ENCODE results near the gene EXOC7. TPM values are rescaled to one million over a fixed set of nuclear protein-coding genes. Genes with fewer than 3 reads are reported as not detected.

Gene EXOC7
- total RNA-seq, 2 experiments from 2014 or later: 43.5 to 46.6 TPM

GRCh38 chr17:76145231-76146052 is 41.9 kb upstream of the EXOC7 start:
- CTCF ChIA-PET: interaction anchor here (0.5 to 3.3 kb wide), 8 partner anchors 7 to 142 kb away, joined by 3 to 17 read pairs (median 4); no protein-coding TSS in a partner anchor
- DNase-seq: peak; percentile 79
- Mint-ChIP-seq H3K4me3 (peak overlapping the region; percentile 45), H3K4me1 (ENCODE audit: low read depth) (peaks cover 60% of the 10 kb centered on the region), H3K9me3 (no peaks in the 10 kb centered on the region), H3K27ac (peak overlapping the region; percentile 90), H3K27me3 (ENCODE audit: low read depth) (no peaks in the 10 kb centered on the region), H3K36me3 (ENCODE audit: low read depth) (peaks cover 23% of the 10 kb centered on the region)
- intact Hi-C loops (cut with micrococcal nuclease): loop anchor here (1.0 kb wide), 1 partner anchor 35 kb away; no protein-coding TSS in a partner anchor

GRCh38 chr17:76142585-76143041 is 39.0 kb upstream of the EXOC7 start:
- Mint-ChIP-seq H3K4me1 (ENCODE audit: low read depth) (peaks cover 63% of the 10 kb centered on the region), H3K36me3 (ENCODE audit: low read depth) (peaks cover 12% of the 10 kb centered on the region), H3K27me3 (ENCODE audit: low read depth) (peaks cover 2% of the 10 kb centered on the region), H3K27ac (peak overlapping the region; percentile 37), H3K9me3 (no peaks in the 10 kb centered on the region), H3K4me3 (peak overlapping the region; percentile 14)
- CTCF ChIA-PET: interaction anchor here (0.7 to 3.3 kb wide), 6 partner anchors 10 to 137 kb away, joined by 3 to 28 read pairs (median 6); no protein-coding TSS in a partner anchor
- no peak for DNase-seq
- intact Hi-C loops (cut with micrococcal nuclease): no loop called here

- Mint-ChIP-seq H3K9me3 (no peaks in the 10 kb centered on the region), H3K4me1 (ENCODE audit: low read depth) (peaks cover 61% of the 10 kb centered on the region)
- intact Hi-C loops (cut with micrococcal nuclease): no loop called here
Observed at GRCh38 chr17:76142039-76142584, 38.5 kb upstream of the EXOC7 start.

GRCh38 chr17:76141212-76142038 is 37.8 kb upstream of the EXOC7 start, which contains the start of gene FOXJ1:
FOXJ1 (minus strand) TSS chr17:76141245; CDS start chr17:76140395, 850 bp downstream.
- H3K4me1 Mint-ChIP-seq (ENCODE audit: low read depth): peaks cover 58% of the 10 kb centered on the region
- no peaks in the 10 kb centered on the region for H3K9me3 Mint-ChIP-seq
- peak; percentile 92 for DNase-seq
- peaks cover 2% of the 10 kb centered on the region for H3K27me3 Mint-ChIP-seq (ENCODE audit: low read depth)
- CTCF ChIA-PET: interaction anchor here (0.6 to 3.3 kb wide), 7 partner anchors 11 to 138 kb away, joined by 3 to 28 read pairs (median 6); no protein-coding TSS in a partner anchor
- H3K36me3 Mint-ChIP-seq (ENCODE audit: low read depth): peaks cover 4% of the 10 kb centered on the region
- no peak within 1 kb of the TSS for H3K27ac Mint-ChIP-seq
- intact Hi-C loops (cut with micrococcal nuclease): loop anchor here (1.0 to 2.0 kb wide), 2 partner anchors 39 to 131 kb away; no protein-coding TSS in a partner anchor
- H3K4me3 Mint-ChIP-seq: peak within 1 kb of the TSS; percentile 72

More at GRCh38 chr17:76142039-76142584, 38.5 kb upstream of the EXOC7 start:
- Mint-ChIP-seq H3K27me3 (ENCODE audit: low read depth) (peaks cover 2% of the 10 kb centered on the region), H3K27ac (no peak overlapping the region), H3K4me3 (peak overlapping the region; percentile 72), H3K36me3 (ENCODE audit: low read depth) (peaks cover 7% of the 10 kb centered on the region)
- no peak for DNase-seq
- CTCF ChIA-PET: interaction anchor here (0.9 to 3.3 kb wide), 6 partner anchors 10 to 138 kb away, joined by 3 to 28 read pairs (median 8); no protein-coding TSS in a partner anchor

GRCh38 chr17:76140661-76141211 is 37.1 kb upstream of the EXOC7 start:
- Mint-ChIP-seq H3K36me3 (ENCODE audit: low read depth) (peaks cover 3% of the 10 kb centered on the region), H3K9me3 (no peaks in the 10 kb centered on the region), H3K27me3 (ENCODE audit: low read depth) (peaks cover 2% of the 10 kb centered on the region), H3K4me3 (peak overlapping the region; percentile 72), H3K4me1 (ENCODE audit: low read depth) (peaks cover 52% of the 10 kb centered on the region), H3K27ac (no peak overlapping the region)
- no peak for DNase-seq
- intact Hi-C loops (cut with micrococcal nuclease): loop anchor here (1.0 to 2.0 kb wide), 2 partner anchors 40 to 132 kb away; no protein-coding TSS in a partner anchor
- CTCF ChIA-PET: interaction anchor here (0.6 to 3.2 kb wide), 6 partner anchors 17 to 139 kb away, joined by 3 to 19 read pairs (median 5); no protein-coding TSS in a partner anchor

- H3K27me3 Mint-ChIP-seq (ENCODE audit: low read depth): peaks cover 2% of the 10 kb centered on the region
- no peak overlapping the region for H3K27ac Mint-ChIP-seq
- CTCF ChIA-PET: interaction anchor here (0.9 to 1.6 kb wide), 3 partner anchors 18 to 139 kb away, joined by 3 to 6 read pairs (median 5); no protein-coding TSS in a partner anchor
- intact Hi-C loops (cut with micrococcal nuclease): loop anchor here (2.0 kb wide), 1 partner anchor 133 kb away; no protein-coding TSS in a partner anchor
- H3K9me3 Mint-ChIP-seq: no peaks in the 10 kb centered on the region
- H3K4me3 Mint-ChIP-seq: peak overlapping the region; percentile 60
- H3K36me3 Mint-ChIP-seq (ENCODE audit: low read depth): peaks cover 3% of the 10 kb centered on the region
- peak; percentile 25 for DNase-seq
- peaks cover 51% of the 10 kb centered on the region for H3K4me1 Mint-ChIP-seq (ENCODE audit: low read depth)
Observed at GRCh38 chr17:76139801-76140660, 36.4 kb upstream of the EXOC7 start.

GRCh38 chr17:76138896-76139752 is 35.5 kb upstream of the EXOC7 start:
- H3K27ac Mint-ChIP-seq: no peak overlapping the region
- no peaks in the 10 kb centered on the region for H3K36me3 Mint-ChIP-seq (ENCODE audit: low read depth)
- peaks cover 45% of the 10 kb centered on the region for H3K4me1 Mint-ChIP-seq (ENCODE audit: low read depth)
- no peak for DNase-seq
- CTCF ChIA-PET: no interaction called here
- peaks cover 2% of the 10 kb centered on the region for H3K27me3 Mint-ChIP-seq (ENCODE audit: low read depth)
- no peaks in the 10 kb centered on the region for H3K9me3 Mint-ChIP-seq
- intact Hi-C loops (cut with micrococcal nuclease): no loop called here
- H3K4me3 Mint-ChIP-seq: peak overlapping the region; percentile 57

- CTCF ChIA-PET: interaction anchor here (1.2 kb wide), 1 partner anchor 43 kb away, joined by 5 read pairs; no protein-coding TSS in a partner anchor
- Mint-ChIP-seq H3K27ac (no peak overlapping the region), H3K4me1 (ENCODE audit: low read depth) (peaks cover 41% of the 10 kb centered on the region), H3K27me3 (ENCODE audit: low read depth) (peaks cover 2% of the 10 kb centered on the region), H3K9me3 (no peaks in the 10 kb centered on the region), H3K36me3 (ENCODE audit: low read depth) (no peaks in the 10 kb centered on the region), H3K4me3 (no peak overlapping the region)
- intact Hi-C loops (cut with micrococcal nuclease): no loop called here
- DNase-seq: no peak
Observed at GRCh38 chr17:76138234-76138895, 34.8 kb upstream of the EXOC7 start.

- CTCF ChIA-PET: interaction anchor here (1.2 kb wide), 1 partner anchor 44 kb away, joined by 5 read pairs; no protein-coding TSS in a partner anchor
- Mint-ChIP-seq H3K27ac (no peak overlapping the region), H3K9me3 (no peaks in the 10 kb centered on the region), H3K4me1 (ENCODE audit: low read depth) (peaks cover 34% of the 10 kb centered on the region), H3K4me3 (no peak overlapping the region), H3K27me3 (ENCODE audit: low read depth) (peaks cover 2% of the 10 kb centered on the region), H3K36me3 (ENCODE audit: low read depth) (no peaks in the 10 kb centered on the region)
- intact Hi-C loops (cut with micrococcal nuclease): no loop called here
- DNase-seq: no peak
Observed at GRCh38 chr17:76137351-76138233, 34.0 kb upstream of the EXOC7 start.
